ENCODE data around the gene OXSR1. TPM values are rescaled to one million over a fixed set of nuclear protein-coding genes. Genes with fewer than 3 reads are reported as not detected.

Gene OXSR1
- total RNA-seq, 1 donor from 2014 or later, result 13.3 TPM

DNA sequence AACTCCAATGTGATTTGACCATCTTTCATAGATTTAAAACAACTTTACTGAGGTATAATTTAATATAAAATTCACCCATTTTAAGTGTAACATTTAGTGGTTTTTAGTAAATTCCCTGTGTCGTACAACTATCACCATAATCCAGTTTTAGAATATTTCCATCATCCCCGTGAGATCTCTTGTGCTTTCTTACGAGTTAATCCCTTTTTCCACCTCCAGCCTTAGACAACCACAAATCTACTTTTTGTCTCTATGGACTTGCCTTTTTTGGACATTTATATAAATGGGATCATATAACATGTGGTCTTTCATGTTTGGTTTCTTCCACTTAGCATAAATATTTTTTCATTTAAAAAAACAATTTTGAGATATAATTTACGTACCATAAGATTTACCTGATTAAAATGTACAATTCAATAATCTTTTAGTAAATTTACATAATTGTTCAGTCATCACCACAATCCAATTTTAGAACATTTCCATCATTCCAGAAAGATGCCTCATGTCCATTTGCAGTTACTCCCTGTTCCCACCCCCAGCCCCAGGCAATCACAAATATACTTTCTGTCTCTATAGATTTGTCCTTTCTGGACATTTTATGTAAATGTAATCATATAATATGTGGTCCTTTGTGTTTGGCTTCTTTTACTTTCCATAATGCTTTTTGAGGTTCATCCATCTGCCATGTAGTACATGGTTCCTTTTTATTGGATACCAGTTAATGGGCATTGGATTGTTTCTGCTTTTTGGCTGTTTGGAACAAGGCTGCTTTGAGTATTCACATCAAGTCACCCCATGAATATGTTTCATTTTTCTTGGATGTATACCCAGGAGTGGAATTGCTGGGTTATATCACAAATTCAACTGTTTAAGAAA is 3.1 kb downstream of the OXSR1 start:
- H3K9me3 ChIP-seq, result no peaks in the 10 kb centered on the region
- no peak for DNase-seq (ENCODE audit: low spot score in 2 of 2)
- no peaks in the 10 kb centered on the region for H3K27me3 ChIP-seq
- peaks cover 0 to 24% of the 10 kb centered on the region in 2 donors for H3K4me1 ChIP-seq
- TF ChIP-seq, protein P1, sequence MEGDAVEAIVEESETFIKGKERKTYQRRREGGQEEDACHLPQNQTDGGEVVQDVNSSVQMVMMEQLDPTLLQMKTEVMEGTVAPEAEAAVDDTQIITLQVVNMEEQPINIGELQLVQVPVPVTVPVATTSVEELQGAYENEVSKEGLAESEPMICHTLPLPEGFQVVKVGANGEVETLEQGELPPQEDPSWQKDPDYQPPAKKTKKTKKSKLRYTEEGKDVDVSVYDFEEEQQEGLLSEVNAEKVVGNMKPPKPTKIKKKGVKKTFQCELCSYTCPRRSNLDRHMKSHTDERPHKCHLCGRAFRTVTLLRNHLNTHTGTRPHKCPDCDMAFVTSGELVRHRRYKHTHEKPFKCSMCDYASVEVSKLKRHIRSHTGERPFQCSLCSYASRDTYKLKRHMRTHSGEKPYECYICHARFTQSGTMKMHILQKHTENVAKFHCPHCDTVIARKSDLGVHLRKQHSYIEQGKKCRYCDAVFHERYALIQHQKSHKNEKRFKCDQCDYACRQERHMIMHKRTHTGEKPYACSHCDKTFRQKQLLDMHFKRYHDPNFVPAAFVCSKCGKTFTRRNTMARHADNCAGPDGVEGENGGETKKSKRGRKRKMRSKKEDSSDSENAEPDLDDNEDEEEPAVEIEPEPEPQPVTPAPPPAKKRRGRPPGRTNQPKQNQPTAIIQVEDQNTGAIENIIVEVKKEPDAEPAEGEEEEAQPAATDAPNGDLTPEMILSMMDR (IDR thresholded peaks at IDR 0.05), result no peak
- H3K27ac ChIP-seq, result peak overlapping the region; percentile 46 to 47
- H3K4me3 ChIP-seq, result no peak overlapping the region
- H3K36me3 ChIP-seq, result no peaks in the 10 kb centered on the region
- intact Hi-C loops (cut with DNase I), result loop anchor here (5.0 to 10.0 kb wide), 2 partner anchors 59 to 286 kb away; partner anchors contain the start of gene ACVR2B

DNA sequence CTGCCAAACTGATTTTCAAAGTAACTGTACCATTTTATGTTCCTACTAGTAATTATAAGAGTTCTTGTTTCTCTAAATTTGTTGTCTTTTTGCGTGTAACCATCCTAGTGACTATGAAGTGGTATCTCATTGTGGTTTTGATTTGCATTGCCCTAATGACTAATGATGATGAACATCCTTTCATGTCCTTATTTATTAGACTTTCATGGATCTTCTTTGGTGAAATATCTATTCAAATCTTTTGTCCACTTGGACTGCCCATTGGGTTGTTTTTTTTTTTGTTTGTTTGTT is 3.6 kb downstream of the OXSR1 start:
- H3K27ac ChIP-seq, result peak overlapping the region; percentile 46 to 47
- intact Hi-C loops (cut with DNase I), result loop anchor here (5.0 to 10.0 kb wide), 2 partner anchors 58 to 286 kb away; partner anchors contain the start of gene ACVR2B
- peaks cover 0 to 23% of the 10 kb centered on the region in 2 donors for H3K4me1 ChIP-seq
- no peaks in the 10 kb centered on the region for H3K9me3 ChIP-seq
- H3K27me3 ChIP-seq, result no peaks in the 10 kb centered on the region
- H3K4me3 ChIP-seq, result no peak overlapping the region
- no peak for DNase-seq (ENCODE audit: low spot score in 2 of 2)
- no peaks in the 10 kb centered on the region for H3K36me3 ChIP-seq
- TF ChIP-seq, protein P1 (IDR thresholded peaks at IDR 0.05), result no peak

DNA sequence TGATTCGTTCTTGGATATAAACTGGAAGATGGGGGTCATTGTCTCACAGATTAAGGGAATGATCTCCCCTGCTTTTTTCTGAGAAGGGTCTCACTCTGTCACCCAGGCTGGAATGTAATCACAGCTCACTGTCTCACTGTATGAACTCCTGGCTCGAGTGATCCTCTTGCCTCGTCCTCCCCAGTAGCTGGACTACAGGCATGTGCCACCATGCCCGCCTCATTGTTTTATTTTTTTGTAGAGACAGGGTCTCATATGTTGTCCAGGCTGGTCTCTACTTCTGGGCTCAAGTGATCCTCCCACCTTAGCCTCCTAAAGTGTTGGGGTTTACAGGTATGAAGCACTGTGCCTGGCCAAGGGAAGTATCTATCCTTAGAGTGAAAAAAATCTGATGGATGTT is 5.4 kb downstream of the OXSR1 start:
- H3K4me3 ChIP-seq, result no peak overlapping the region
- TF ChIP-seq, protein P1 (IDR thresholded peaks at IDR 0.05), result no peak
- peaks cover 2 to 21% of the 10 kb centered on the region in 2 donors for H3K4me1 ChIP-seq
- H3K9me3 ChIP-seq, result no peaks in the 10 kb centered on the region
- H3K27ac ChIP-seq, result no peak overlapping the region
- intact Hi-C loops (cut with DNase I), result no loop called here
- no peaks in the 10 kb centered on the region for H3K27me3 ChIP-seq
- DNase-seq (ENCODE audit: low spot score in 2 of 2), result no peak
- no peaks in the 10 kb centered on the region for H3K36me3 ChIP-seq

DNA sequence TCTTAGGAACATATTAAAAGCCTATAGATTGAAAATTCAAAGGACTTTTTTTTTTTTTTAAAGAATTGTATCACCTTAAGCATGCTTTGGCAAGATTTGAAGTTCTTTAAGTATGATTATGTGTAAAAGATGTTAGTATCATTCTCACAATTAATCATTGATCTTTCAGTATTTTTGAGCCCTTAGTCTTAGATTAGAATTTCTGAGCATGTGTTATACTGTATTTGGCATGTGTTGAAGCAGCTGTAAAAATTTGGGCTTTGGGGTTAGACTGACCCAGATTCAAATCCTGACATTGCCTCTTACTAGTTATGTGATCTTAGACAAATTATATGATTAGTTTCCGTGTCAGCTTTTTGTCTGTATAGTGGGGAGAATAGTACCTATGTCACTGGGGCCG is 6.3 kb downstream of the OXSR1 start:
- Histone ChIP-seq H3K9me3 (no peaks in the 10 kb centered on the region), H3K27me3 (no peaks in the 10 kb centered on the region), H3K4me3 (no peak overlapping the region), H3K27ac (no peak overlapping the region), H3K36me3 (no peaks in the 10 kb centered on the region), H3K4me1 (peaks cover 2 to 21% of the 10 kb centered on the region in 2 donors)
- intact Hi-C loops (cut with DNase I), result no loop called here
- TF ChIP-seq, protein P1 (IDR thresholded peaks at IDR 0.05), result no peak
- no peak for DNase-seq (ENCODE audit: low spot score in 2 of 2)

DNA sequence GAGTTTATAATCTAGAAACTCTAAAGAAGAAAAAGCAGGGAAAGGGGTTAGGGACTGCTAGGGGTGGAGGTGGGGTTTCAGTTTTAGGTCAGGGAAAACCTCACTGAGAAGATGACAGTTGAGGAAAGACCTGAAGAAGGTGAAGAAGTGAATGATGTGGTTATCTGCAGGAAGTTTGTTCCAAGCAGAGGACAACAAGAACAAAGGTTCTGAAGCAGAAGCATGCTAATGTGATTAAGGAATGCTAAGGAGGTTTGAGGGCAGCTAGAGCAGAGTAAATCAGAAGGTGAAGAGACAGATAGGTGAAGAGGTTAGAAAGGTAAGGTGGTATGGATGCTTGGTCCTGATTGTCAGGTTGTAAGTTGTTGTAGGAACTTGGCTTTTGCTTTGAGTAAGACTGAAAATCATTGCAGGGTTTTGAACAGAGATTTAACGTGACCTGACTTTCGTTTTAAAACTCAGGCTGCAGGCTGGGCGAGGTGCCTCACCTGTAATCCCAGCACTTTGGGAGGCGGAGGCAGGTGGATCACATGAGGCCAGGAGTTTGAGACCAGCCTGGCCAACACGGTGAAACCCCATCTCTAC is 8.6 kb downstream of the OXSR1 start:
- peaks cover 2 to 6% of the 10 kb centered on the region in 2 donors for H3K4me1 ChIP-seq

More for the DNA sequence above, 8.6 kb downstream of the OXSR1 start:
- H3K27me3 ChIP-seq, result no peaks in the 10 kb centered on the region
- intact Hi-C loops (cut with DNase I), result no loop called here
- DNase-seq (ENCODE audit: low spot score in 2 of 2), result no peak
- H3K36me3 ChIP-seq, result no peaks in the 10 kb centered on the region
- no peak overlapping the region for H3K27ac ChIP-seq
- TF ChIP-seq, protein P1 (IDR thresholded peaks at IDR 0.05), result no peak
- no peak overlapping the region for H3K4me3 ChIP-seq
- H3K9me3 ChIP-seq, result no peaks in the 10 kb centered on the region
